HS-5 (cell line): ENCODE data around the gene EPHA6.
"Not testable (repeated sequence)": the region's sequence is repeated elsewhere in the genome, so short reads cannot be mapped to it uniquely, and the experiment has no call there.

Experiments
- DNase-seq: peaks from one replicate; pipeline ENCODE4 v3.0.0-alpha.2; 2012; ENCODE audit warnings: low read depth

The EPHA6 gene

GRCh38 chr3:97181704-97182103 is 367.3 kb downstream of the EPHA6 start:
- DNase-seq = no peak

GRCh38 chr3:97187771-97188170 is 373.4 kb downstream of the EPHA6 start:
- DNase-seq = no peak

- DNase-seq = no peak
Measured at GRCh38 chr3:97189835-97190234, 375.4 kb downstream of the EPHA6 start.

GRCh38 chr3:97197083-97197482 is 382.7 kb downstream of the EPHA6 start:
- no peak for DNase-seq

GRCh38 chr3:97197830-97198229 is 383.4 kb downstream of the EPHA6 start:
- no peak for DNase-seq

GRCh38 chr3:97200387-97200786 is 386.0 kb downstream of the EPHA6 start:
- no peak for DNase-seq

GRCh38 chr3:97201814-97202213 is 387.4 kb downstream of the EPHA6 start:
- no peak for DNase-seq

- DNase-seq = no peak
Measured at GRCh38 chr3:97228966-97229365, 414.6 kb downstream of the EPHA6 start.

- no peak for DNase-seq
Measured at GRCh38 chr3:97230486-97230885, 416.1 kb downstream of the EPHA6 start.

GRCh38 chr3:97232393-97233034 is 418.1 kb downstream of the EPHA6 start:
- no peak for DNase-seq

- DNase-seq = no peak
Measured at GRCh38 chr3:97235179-97235578, 420.8 kb downstream of the EPHA6 start.

- DNase-seq = no peak
Measured at GRCh38 chr3:97235611-97236315, 421.4 kb downstream of the EPHA6 start.

- DNase-seq = no peak
Measured at GRCh38 chr3:97241417-97241816, 427.0 kb downstream of the EPHA6 start.

- DNase-seq = no peak
Measured at GRCh38 chr3:97245201-97245910, 431.0 kb downstream of the EPHA6 start.

- no peak for DNase-seq
Measured at GRCh38 chr3:97256060-97256459, 441.7 kb downstream of the EPHA6 start.

GRCh38 chr3:97257942-97258697 is 443.7 kb downstream of the EPHA6 start:
- no peak for DNase-seq

- no peak for DNase-seq
Measured at GRCh38 chr3:97259263-97259662, 444.9 kb downstream of the EPHA6 start.

GRCh38 chr3:97264180-97264579 is 449.8 kb downstream of the EPHA6 start:
- no peak for DNase-seq

GRCh38 chr3:97265237-97266005 is 451.0 kb downstream of the EPHA6 start:
- DNase-seq = no peak

GRCh38 chr3:97269202-97269601 is 454.8 kb downstream of the EPHA6 start:
- no peak for DNase-seq

GRCh38 chr3:97276879-97277550 is 462.6 kb downstream of the EPHA6 start:
- not testable (repeated sequence) for DNase-seq
